HTERT RPE-1 (cell line): ENCODE results near the gene GLG1.
"Not testable (repeated sequence)": the region's sequence is repeated elsewhere in the genome, so short reads cannot be mapped to it uniquely, and the experiment has no call there.

Experiments
- in situ Hi-C: fragments of 300-500 bp; cut with MboI; formaldehyde crosslinking; loops from 4 replicates; pipeline ENCODE4 v1.14.3; 2020; ENCODE audit warnings: low sequenced_read_pairs

Gene GLG1

GRCh38 chr16:74542911-74543578, 63.9 kb downstream of the GLG1 start:
- in situ Hi-C loops: not testable (repeated sequence)

DNA sequence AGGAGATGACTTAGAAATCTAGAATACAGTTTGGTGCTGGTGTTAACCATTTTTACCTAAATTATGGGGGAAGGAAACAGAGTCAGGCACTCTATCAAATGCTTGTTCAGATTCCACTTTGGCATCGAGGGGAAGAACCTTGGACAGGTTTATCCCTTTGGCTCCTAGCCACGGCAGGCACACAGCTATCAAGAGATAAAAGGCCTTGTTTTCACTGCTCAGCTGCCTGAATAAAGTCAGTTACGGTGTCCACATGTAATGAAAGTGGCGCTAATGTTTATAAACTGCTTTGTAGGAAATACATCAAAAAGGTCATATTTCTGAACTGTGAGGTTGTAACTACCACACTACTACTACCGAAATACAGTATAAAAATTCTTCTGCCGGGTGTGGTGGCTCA, 66.3 kb downstream of the GLG1 start:
- in situ Hi-C loops: not testable (repeated sequence)

GRCh38 chr16:74538801-74539200, 68.1 kb downstream of the GLG1 start:
- in situ Hi-C loops: not testable (repeated sequence)

- in situ Hi-C loops: not testable (repeated sequence)
Observed at GRCh38 chr16:74537746-74538145, 69.2 kb downstream of the GLG1 start.

- in situ Hi-C loops: not testable (repeated sequence)
Observed at GRCh38 chr16:74534650-74535049, 72.3 kb downstream of the GLG1 start.

DNA sequence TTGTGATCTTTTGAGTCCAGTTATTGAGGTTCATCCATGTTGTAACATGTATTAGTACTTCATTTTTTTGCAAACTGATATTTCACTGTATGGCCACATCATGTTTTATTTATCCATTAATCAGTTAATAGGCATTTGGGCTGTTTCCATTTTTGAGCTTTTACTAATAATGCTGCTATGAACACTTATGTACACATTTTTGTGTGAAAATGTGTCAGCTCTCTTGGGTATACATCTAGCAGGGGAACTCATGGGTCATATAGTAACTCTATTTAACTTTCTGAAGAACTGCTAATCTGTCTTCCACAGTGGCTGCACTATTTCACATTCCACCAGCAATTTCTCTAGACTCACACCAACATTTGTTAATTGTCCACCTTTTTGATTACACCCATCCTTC, 82.0 kb downstream of the GLG1 start:
- in situ Hi-C loops: no loop called here

DNA sequence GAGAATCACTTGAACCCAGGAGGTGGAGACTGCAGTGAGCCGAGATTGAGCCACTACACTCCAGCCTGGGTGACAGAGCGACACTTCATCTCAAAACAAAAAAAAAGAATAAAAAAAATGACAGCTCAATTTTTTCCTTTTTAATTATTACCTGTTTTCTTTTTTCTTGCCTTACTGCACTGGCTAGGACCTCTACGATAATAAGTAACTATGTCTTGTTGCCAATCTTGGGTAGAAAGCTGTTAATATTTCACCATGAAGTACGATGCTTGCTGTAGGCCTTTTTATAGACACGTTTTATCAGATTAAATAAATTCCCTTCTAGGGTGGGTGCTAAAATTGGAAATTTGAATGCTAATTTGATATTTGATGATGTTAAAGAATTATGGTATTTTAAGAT, 82.8 kb downstream of the GLG1 start:
- in situ Hi-C loops: no loop called here

- in situ Hi-C loops: not testable (repeated sequence)
Observed at GRCh38 chr16:74523706-74524105, 83.2 kb downstream of the GLG1 start.

DNA sequence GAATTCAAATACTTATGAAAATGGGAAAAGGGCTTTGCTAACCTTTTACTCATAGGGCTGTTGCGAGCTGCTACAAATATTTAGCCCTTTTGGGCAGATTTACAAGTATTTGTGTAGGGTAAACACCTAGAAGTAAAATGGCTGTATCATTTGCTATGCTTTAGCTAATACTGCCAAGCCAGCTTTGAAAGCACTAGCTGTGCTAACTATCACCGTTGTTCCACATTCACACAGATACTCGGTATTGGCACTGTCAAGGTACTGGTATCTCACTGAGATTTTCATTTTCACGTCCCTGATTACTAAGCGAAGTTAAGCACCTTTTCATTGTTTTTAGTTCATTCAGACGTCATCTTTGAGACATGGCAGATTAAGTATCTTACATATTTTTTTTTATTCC, 84.8 kb downstream of the GLG1 start:
- in situ Hi-C loops: no loop called here

GRCh38 chr16:74521691-74522090, 85.2 kb downstream of the GLG1 start:
- in situ Hi-C loops: no loop called here

DNA sequence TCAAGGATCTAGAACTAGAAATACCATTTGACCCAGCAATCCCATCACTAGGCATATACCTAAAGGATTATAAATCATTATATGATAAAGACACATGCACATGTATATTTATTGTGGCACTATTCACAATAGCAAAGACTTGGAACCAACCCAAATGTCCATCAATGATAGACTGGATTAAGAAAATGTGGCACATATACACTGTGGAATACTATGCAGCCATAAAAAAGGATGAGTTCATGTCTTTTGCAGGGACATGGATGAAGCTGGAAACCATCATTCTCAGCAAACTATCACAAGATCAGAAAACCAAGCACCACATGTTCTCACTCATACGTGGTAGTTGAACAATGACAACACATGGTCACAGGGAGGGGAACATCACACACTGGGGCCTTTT, 88.0 kb downstream of the GLG1 start:
- in situ Hi-C loops: not testable (repeated sequence)

DNA sequence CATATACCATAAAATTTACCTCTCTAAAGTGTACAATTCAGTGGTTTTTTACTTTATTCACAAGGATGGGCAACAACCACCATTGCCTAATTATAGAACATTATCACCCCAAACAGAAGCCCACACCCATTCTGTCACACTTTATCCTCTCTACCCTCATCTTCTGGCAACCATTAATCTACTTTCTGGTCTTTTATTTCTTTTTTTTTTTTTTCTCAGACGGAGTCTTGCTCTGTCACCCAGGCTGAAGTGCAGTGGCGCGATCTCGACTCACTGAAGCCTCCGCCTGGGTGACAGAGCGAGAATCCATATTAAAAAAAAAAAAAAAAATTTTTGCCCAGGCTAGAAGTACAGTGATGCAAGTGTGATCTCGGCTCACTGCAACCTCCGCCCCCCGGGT, 95.0 kb downstream of the GLG1 start:
- in situ Hi-C loops: no loop called here

DNA sequence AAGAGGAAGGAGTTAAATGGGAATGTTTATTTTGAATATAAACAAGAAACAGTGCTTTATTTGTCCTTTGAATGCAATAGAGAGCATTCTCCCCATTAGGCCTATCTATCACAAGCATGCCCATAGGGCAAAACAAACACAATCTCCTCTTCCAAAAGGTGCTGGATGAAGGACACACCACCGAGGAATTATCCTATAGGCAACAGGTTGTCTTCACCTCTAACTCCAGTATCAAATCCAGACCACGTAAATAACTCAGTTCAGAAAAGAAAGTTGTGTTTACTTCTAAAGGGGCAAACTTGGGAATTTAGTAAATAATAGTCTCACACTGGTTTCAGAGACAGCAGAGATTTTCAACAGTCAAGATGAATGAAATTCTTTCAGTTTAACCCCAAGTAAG, 101.9 kb downstream of the GLG1 start:
- in situ Hi-C loops: no loop called here

DNA sequence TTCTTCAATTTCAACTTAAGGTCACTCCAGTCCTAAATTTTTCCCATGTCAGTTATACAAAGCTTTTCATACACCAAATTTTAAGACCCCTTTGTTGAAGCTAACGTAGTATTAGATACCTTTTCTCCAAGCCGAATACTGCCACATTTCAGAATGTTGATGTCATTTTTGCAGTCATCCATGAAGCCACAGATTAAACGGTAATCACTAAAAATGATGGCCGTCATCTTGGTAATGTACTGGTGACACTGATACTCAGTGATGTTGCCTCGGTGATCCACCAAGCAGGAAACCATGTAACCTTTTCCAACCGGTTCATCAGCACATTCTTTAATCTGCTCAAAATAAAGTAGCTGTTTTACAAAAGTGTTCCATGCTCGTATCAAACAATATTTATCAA, 103.5 kb downstream of the GLG1 start:
- in situ Hi-C loops: no loop called here

- in situ Hi-C loops: no loop called here
Observed at GRCh38 chr16:74501484-74502478, 105.1 kb downstream of the GLG1 start.

GRCh38 chr16:74500907-74501306, 106.0 kb downstream of the GLG1 start:
- in situ Hi-C loops: no loop called here

DNA sequence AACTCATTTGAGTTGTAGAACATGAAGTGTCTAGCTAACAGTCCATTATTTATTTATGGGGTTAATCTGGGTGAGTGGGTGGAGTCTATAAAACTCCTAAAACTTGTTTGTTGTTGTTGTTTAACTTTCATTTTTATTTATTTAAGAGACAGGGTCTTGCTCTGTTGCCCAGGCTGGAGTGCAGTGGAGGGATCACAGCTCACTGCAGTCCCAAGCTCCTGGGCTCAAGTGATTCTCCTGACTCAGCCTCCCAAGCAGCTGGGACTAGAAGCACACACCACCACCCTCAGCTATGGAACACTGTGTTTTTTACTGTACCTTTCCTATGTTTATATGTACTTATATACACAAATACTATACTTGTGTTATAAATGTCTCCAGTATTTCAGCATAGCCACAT, 107.8 kb downstream of the GLG1 start:
- in situ Hi-C loops: no loop called here

DNA sequence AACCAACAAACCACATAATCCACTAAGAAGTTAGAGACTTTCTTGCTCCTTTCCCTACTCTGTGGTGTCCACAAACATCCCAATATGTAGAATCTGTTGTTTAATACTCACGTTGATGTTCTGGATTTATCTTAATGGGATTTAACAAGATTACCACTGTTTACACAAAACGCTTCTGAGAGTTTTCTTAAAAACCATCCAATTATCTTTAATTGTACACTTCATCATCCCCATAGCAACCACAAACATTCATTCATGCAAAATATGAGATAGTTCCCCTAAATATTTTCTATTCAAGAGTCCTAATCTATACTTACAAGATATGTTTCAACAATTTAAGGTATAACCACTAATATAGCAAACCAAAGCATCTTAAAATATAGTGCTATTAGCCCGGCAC, 109.2 kb downstream of the GLG1 start:
- in situ Hi-C loops: no loop called here

DNA sequence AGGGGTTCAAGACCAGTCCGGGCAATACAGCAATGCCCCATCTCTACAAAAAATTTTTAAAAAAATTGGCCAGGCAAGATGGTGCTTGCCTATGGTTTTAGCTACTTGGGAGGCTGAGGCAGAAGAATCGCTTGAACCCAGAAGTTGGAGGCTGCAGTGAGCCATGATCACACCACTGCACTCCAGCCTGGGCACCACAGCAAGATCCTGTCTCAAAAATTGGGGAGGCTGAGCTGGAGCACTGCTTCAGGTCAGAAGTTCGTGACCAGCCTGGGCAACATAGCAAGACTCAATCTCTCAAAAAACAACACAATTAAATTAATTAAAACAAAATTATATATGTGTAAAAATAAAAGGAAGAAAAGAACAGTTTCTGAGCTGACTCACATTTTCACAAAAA, 110.9 kb downstream of the GLG1 start:
- in situ Hi-C loops: no loop called here

DNA sequence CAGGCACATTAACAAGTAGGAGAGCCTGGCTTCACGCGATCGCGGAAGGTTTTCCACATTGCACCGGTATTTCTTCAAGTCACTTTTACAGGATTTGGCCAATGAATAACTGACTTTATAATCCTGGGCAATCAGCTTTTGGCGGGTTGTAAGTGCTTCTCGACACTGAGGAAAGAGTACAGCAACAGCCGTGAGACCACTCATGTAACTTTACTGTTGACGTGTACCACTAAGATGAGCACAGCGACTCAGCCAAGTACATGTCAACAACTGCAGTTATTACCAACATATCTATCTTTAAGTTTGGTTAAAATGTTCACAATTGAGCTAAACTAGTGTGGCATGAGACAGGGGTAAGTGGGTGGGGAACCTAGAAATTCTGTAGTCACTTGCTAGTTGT, 113.9 kb downstream of the GLG1 start:
- in situ Hi-C loops: no loop called here

DNA sequence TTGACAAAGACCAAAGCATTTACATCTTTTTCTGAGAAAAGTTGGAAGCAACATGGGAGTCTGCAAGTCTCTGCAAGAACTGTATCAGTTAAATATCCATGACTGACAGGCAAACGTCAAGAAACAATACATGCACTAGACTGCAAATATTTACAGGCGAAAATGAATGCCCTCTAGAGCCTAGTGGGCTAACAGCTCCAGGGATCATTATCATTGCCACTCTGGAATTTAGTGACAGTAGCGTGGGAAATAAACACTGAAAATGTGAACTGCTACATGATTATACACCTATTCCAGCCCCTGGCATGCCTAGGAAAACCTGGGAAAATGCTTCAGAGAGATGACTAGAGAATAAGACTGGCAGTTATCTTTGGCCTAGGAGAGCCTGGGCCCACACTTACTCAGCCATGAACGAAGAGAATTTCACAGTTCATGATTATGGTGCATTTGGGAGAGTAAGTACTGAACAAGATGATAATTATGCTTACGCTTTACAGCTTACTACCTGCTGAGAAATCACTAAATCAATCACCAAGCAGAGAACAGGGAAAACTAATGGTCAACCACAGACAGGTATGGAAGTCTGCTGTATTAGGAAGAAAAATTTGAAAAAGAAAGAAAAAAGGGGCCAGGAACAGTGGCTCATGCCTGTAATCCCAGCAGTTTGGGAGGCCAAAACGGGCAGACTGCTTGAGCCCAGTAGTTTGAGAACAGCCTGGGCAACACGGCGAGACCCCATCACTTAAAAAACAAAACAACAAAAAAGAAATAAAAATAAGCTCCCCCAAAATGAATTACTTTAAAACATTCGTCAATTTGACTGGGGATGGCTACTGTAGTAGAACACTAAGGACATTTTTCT, 119.0 kb downstream of the GLG1 start:
- in situ Hi-C loops: no loop called here
